BJ (cell line): ENCODE measurements around the gene NHP2. TPM values are rescaled to one million over a fixed set of nuclear protein-coding genes. Genes with fewer than 3 reads are reported as not detected.
"Not testable (repeated sequence)": the region's sequence is repeated elsewhere in the genome, so short reads cannot be mapped to it uniquely, and the experiment has no call there.

ENCODE experiments used
- CTCF ChIA-PET: fragments of 350-600 bp; formaldehyde crosslinking; extraction: SDS; loops from one replicate; lab custom pipeline; 2021; ENCODE audit warnings: antibody characterized with exemption, inconsistent platforms; lab: Yijun Ruan, JAX
- POLR2A ChIA-PET: fragments of 300-600 bp; sonication (Branson Sonifier 250); formaldehyde crosslinking; extraction: SDS; loops from one replicate; lab custom pipeline; 2021; ENCODE audit warnings: antibody characterized with exemption; lab: Charles Lee
- DNase-seq: peaks from one replicate; pipeline ENCODE4 v3.0.0-alpha.2; 2011; ENCODE audit warnings: low read depth
- H3K27me3 ChIP-seq: 2 replicates; pipeline ENCODE4 v1.6.0; 2011; ENCODE audit warnings: low read length; ENCODE audit not compliant: control insufficient read depth, insufficient read depth
- H3K36me3 ChIP-seq: 2 replicates; pipeline ENCODE4 v1.5.1; 2011; ENCODE audit warnings: low read length; ENCODE audit not compliant: control insufficient read depth, insufficient read depth
- H3K4me3 ChIP-seq: 2 replicates; pipeline ENCODE4 v1.5.1; 2011; ENCODE audit warnings: low read depth, mild to moderate bottlenecking, control low read depth, low read length
- CTCF ChIP-seq: IDR thresholded peaks from 2 replicates; pipeline ENCODE4 v1.5.1; 2011; ENCODE audit warnings: low read depth, mild to moderate bottlenecking, control low read depth, inconsistent platforms, low read length, moderate library complexity; ENCODE audit not compliant: insufficient read depth
- polyA plus RNA-seq: library from polyadenylated mRNA; depleted of rRNA; stranded (reverse); fragments of >200 nt; gene quantifications from 2 replicates; pipeline ENCODE4 v1.2.3, GENCODE V29; 2011

NHP2 gene
- polyA plus RNA-seq, 1 experiment, result 131 TPM

- Histone ChIP-seq H3K27me3 (0 out of 2 replicates have a peak, but pooled peaks cover 2% of the 10 kb centered on the region), H3K36me3 (no peaks in the 10 kb centered on the region), H3K4me3 (no peak overlapping the region)
- CTCF ChIA-PET, result no interaction called here
- no peak for DNase-seq
- TF ChIP-seq CTCF, result no peak
- POLR2A ChIA-PET, result no interaction called here
Observed at GRCh38 chr5:178199581-178200434, 46.1 kb upstream of the NHP2 start.

- Histone ChIP-seq H3K4me3 (no peak overlapping the region), H3K27me3 (peaks cover 12% of the 10 kb centered on the region), H3K36me3 (no peaks in the 10 kb centered on the region)
- ChIA-PET CTCF (no interaction called here), POLR2A (no interaction called here)
- TF ChIP-seq CTCF, result no peak
- no peak for DNase-seq
Observed at GRCh38 chr5:178198706-178199105, 45.0 kb upstream of the NHP2 start.

- CTCF ChIA-PET, POLR2A ChIA-PET, H3K36me3 ChIP-seq, H3K4me3 ChIP-seq, DNase-seq: not testable (repeated sequence)
- peaks cover 16% of the 10 kb centered on the region for H3K27me3 ChIP-seq
Observed at GRCh38 chr5:178198151-178198550, 44.5 kb upstream of the NHP2 start.

GRCh38 chr5:178196986-178197385 lies 43.3 kb upstream of the NHP2 start:
- ChIA-PET CTCF (interaction anchor here (0.8 to 1.2 kb wide), 2 partner anchors 11 to 25 kb away, joined by 3 read pairs; no protein-coding TSS in a partner anchor), POLR2A (no interaction called here)
- Histone ChIP-seq H3K4me3 (no peak overlapping the region), H3K27me3 (peaks cover 18% of the 10 kb centered on the region), H3K36me3 (no peaks in the 10 kb centered on the region)
- peak; percentile 46 for TF ChIP-seq CTCF
- DNase-seq, result no peak

- Histone ChIP-seq H3K36me3 (no peaks in the 10 kb centered on the region), H3K27me3 (peaks cover 18% of the 10 kb centered on the region), H3K4me3 (no peak overlapping the region)
- POLR2A ChIA-PET, result no interaction called here
- DNase-seq, result no peak
- CTCF ChIA-PET, result interaction anchor here (1.2 kb wide), 1 partner anchor 10 kb away, joined by 3 read pairs; no protein-coding TSS in a partner anchor
- TF ChIP-seq CTCF, result no peak
Observed at GRCh38 chr5:178196281-178196812, 42.7 kb upstream of the NHP2 start.
